GM18502 (cell line): ENCODE results near the gene TEAD4.

Experiments
- ATAC-seq: cut with Tn5 transposase; IDR thresholded peaks from one replicate; pipeline ENCODE4 v1.9.1; 2021; ENCODE audit warnings: mild to moderate bottlenecking; ENCODE audit not compliant: unreplicated experiment, poor library complexity

TEAD4 gene

GRCh38 chr12:3076730-3077571, 117.8 kb downstream of the TEAD4 start, which contains the start of gene TSPAN9:
Gene TSPAN9, plus strand, starts transcription at chr12:3077379. Its CDS starts 123,815 bp downstream, at chr12:3201194.
- peak; percentile 64 for ATAC-seq

- ATAC-seq, result no peak
Measured at GRCh38 chr12:3077572-3078081, 118.4 kb downstream of the TEAD4 start.

GRCh38 chr12:3078086-3078820, 119.1 kb downstream of the TEAD4 start:
- ATAC-seq, result no peak

DNA sequence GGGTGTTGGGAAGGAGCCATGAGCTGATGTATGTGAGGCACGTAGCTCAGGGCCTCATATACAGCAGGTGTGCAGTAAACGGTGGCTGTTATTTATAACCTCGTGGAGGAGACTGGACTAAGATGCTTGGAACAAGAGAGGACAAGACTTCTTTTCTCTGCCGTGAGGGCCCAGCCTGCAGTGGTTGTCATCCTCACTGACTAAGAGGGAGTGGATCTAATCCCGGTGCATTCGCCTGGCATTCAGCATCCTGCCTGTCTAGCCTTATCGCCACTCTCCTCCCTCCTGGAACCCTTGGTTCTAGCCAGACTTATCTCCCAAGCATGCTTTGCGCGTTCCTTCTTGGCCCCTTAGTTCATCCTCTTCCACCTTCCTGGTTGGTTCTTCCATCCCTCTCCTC, 121.9 kb downstream of the TEAD4 start:
- ATAC-seq, result no peak

DNA sequence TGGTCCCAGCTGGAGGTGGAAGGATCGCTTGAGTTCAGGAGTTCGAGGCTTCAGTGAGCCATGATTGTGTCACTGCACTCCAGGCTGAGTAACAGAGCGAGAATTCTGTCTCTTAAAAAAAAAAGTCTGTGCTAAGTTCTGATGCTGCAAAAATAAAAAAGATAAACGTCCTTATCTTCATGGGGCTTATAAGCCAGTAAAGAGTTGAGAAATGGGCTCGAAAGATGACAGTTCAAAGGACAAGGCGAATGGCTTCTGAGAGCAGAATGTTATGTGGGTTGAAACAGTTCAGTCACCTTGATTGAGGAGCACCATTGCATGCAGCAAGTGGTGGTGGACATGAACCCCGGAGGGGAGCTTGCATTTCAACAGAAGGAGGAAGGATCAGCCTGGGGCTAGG, 122.7 kb downstream of the TEAD4 start:
- no peak for ATAC-seq

DNA sequence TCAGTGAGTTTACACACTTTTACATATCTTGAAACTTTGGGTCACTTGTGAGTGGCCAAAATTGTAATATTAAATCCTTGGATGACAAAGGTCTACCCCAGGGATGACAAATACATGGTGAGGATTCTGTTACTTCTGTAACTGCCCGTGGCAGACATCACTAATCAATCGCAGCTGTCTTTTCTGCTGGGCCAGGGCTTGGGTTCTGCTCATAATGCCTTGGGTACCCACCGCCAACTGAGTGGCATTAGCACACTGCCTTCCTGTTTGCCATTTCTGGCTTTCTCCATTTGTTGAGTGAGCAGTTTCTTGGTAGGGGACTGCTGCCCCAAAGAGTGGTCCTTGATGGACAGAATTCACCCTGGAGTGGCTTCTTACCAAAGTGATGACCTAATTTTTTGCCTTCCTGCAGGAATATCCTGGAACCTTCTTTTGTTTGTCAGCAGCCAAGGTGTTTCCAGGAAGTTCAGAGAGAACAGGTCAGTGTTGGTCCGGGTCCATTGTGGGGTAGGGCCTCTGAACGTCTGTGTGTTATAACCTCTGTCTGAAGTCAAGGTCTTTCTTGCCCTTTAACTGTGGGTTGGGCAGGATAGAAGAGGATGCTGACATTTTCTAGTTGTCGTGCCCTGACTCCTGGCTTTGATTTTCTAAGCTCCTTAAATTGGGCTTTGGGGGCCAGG, 124.2 kb downstream of the TEAD4 start:
- no peak for ATAC-seq

GRCh38 chr12:3083921-3084347, 124.7 kb downstream of the TEAD4 start:
- ATAC-seq, result no peak

DNA sequence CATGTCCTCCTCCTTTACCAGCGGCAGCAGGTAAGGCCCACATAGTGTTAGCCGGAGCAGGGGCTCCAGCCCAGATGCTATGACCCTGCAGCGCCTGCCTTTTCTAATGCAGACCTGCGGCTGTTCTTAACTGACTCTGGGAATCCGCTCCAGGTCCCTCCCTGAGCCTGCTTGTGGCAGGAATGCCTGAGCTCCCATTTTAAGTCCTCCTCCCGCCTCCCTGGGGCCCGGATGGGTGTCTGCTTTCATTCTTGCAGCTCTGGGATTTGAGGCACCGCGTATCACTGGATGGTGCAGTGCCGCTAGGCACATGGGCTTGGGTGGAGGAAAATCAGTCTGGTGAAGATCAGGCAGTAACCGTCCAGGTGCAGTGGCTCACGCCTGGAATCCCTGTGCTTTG, 125.5 kb downstream of the TEAD4 start:
- no peak for ATAC-seq

- ATAC-seq, result no peak
Measured at GRCh38 chr12:3085341-3086139, 126.3 kb downstream of the TEAD4 start.

DNA sequence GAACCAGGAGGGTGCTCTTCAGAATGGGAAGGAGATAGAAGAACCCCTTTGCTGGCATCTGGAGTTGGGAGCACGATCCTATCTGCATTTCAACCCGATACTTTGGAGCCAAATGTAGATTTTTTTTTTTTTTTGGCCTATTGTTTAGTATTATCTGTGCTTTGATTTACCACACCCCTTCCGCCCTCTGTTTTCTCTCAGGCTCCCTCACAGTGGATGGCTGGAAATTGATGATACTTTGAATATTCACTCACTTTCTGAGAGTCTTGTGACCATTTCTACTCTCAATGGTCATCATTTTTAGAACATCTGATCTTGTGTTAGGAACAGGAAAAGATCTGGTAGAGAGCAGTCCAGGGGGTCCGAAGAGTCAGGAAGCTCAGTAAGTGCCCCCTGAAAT, 127.0 kb downstream of the TEAD4 start:
- ATAC-seq, result no peak

DNA sequence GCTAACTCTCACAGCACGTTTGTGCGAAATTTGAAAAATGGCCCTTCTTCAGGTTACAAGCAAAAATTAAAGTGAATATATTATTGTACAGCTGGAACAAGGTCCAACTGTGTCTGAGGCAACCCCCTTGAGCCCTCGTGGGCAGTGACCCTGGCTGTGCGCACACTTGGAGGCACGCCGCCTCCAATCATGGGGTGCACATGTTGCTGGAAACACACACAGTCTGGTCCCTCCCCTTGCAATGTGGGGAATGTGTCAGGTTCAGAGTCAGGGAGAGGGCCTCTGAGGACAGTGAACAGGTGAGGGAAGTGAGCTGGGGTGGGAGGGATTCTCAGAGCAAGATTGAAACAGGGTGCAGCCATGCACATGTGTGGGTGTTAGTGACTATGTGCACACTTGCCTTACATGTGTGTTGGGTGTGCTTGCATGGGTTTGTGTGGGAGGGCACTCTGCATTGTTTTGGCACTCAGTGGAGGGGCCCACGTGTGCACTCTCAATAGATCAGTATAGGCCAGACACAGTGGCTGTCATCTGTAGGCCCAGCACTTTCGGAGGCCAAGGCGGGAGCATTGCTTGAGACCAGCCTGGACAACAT, 127.6 kb downstream of the TEAD4 start:
- ATAC-seq, result no peak

- no peak for ATAC-seq
Measured at GRCh38 chr12:3087758-3088650, 128.8 kb downstream of the TEAD4 start.

GRCh38 chr12:3089588-3089987, 130.4 kb downstream of the TEAD4 start:
- no peak for ATAC-seq
